Transverse colon (tissue), 4 donors: Measurements from ENCODE around the gene EEF2. TPM values are rescaled to one million over a fixed set of nuclear protein-coding genes. Genes with fewer than 3 reads are reported as not detected.
"Not testable (repeated sequence)": the region's sequence is repeated elsewhere in the genome, so short reads cannot be mapped to it uniquely, and the experiment has no call there.

Experiments
- DNase-seq: peaks from one replicate; pipeline ENCODE4 v3.0.0-alpha.2; 2019
- H3K27ac ChIP-seq, 4 donors: fragments of 200-600 bp; sonication (generic); 2 replicates each; pipeline ENCODE4 v1.5.1; 2016 to 2018; ENCODE audit warnings: inconsistent platforms in 4 of 4
- H3K27me3 ChIP-seq: fragments of 200-600 bp; sonication (generic); 2 replicates; pipeline ENCODE4 v1.5.1; 2017; ENCODE audit warnings: inconsistent platforms
- H3K36me3 ChIP-seq, 4 donors: fragments of 200-600 bp; sonication (generic); 2 replicates each; pipeline ENCODE4 v1.5.1; 2017 to 2019; ENCODE audit warnings: inconsistent platforms in 4 of 4
- H3K4me1 ChIP-seq, 4 donors: fragments of 200-600 bp; sonication (generic); 2 replicates each; pipeline ENCODE4 v1.5.1; 2017 to 2020; ENCODE audit warnings: inconsistent platforms in 4 of 4
- H3K4me3 ChIP-seq, 4 donors: fragments of 200-600 bp; sonication (generic); 1 replicate in 1 of 4; 2 replicates in 3 of 4; pipeline versions ENCODE4 v1.5.1 to v1.6.1; 2017 to 2019; ENCODE audit warnings: inconsistent platforms in 4 of 4
- H3K9me3 ChIP-seq, 2 donors: fragments of 200-600 bp; sonication (generic); 2 replicates each; pipeline ENCODE4 v1.5.1; 2017 to 2019; ENCODE audit warnings: inconsistent platforms in 2 of 2
- EP300 ChIP-seq: sonication (generic); formaldehyde crosslinking; IDR thresholded peaks from one replicate; pipeline ENCODE4 v1.6.1; 2017; ENCODE audit warnings: antibody characterized with exemption, low read depth
- POLR2A ChIP-seq: fragments of 450-650 bp; IDR thresholded peaks from one replicate; pipeline ENCODE4 v1.6.1; 2016; ENCODE audit warnings: antibody characterized with exemption, mild to moderate bottlenecking, moderate library complexity
- POLR2AphosphoS5 ChIP-seq, 3 donors: sonication (generic); formaldehyde crosslinking; IDR thresholded peaks; one replicate each; pipeline ENCODE4 v1.6.1; 2016; ENCODE audit warnings: antibody characterized with exemption in 3 of 3
- WGBS, 2 donors: methylation state at CpG; one replicate each; pipeline ENCODE4 v1.1.5; 2018; ENCODE audit warnings: low coverage in 1 of 2; 5-methylcytosine and 5-hydroxymethylcytosine counted together
- in situ Hi-C, 4 donors: fragments of 200-750 bp; cut with MboI; loops; one replicate each; pipeline versions ENCODE4 v1.15.0 to v1.15.1; 2017; ENCODE audit warnings: low sequenced_read_pairs in 3 of 4, low pct_ligation_motif_present in 1 of 4, low pct_unique_long_range_greater_than_20kb in 1 of 4
- intact Hi-C: fragments of 100-400 bp; cut with DNase I; formaldehyde crosslinking; loops from one replicate; pipeline ENCODE4 v1.15.1; 2023; ENCODE audit warnings: low total_unique reads
- total RNA-seq, 4 donors: library from RNA; depleted of rRNA; stranded (reverse); fragments of >200 nt; gene quantifications; one replicate each; pipeline ENCODE4 v1.1.0, GENCODE V29; 2016
- TF ChIP-seq, protein P1 (sequence below), 5 experiments: fragments of 200-600 bp in 3 of 5; fragments of 450-650 bp in 2 of 5; sonication (generic) in 3 of 5; IDR thresholded peaks; 1 replicate in 2 of 5; 2 replicates in 3 of 5; pipeline ENCODE4 v1.5.1; 2016 to 2017; ENCODE audit warnings: antibody characterized with exemption in 5 of 5, inconsistent platforms in 3 of 5, mild to moderate bottlenecking in 2 of 5, moderate library complexity in 1 of 5

The EEF2 gene
- total RNA-seq, 4 donors from 2014 or later = 1,013 to 1,686 (median 1,532) TPM

- 78 to 84% methylated on average over 7 to 11 of the region's 11 CpGs for WGBS, 2 donors
- H3K4me3 ChIP-seq = no peak overlapping the region
- TF ChIP-seq, protein P1, sequence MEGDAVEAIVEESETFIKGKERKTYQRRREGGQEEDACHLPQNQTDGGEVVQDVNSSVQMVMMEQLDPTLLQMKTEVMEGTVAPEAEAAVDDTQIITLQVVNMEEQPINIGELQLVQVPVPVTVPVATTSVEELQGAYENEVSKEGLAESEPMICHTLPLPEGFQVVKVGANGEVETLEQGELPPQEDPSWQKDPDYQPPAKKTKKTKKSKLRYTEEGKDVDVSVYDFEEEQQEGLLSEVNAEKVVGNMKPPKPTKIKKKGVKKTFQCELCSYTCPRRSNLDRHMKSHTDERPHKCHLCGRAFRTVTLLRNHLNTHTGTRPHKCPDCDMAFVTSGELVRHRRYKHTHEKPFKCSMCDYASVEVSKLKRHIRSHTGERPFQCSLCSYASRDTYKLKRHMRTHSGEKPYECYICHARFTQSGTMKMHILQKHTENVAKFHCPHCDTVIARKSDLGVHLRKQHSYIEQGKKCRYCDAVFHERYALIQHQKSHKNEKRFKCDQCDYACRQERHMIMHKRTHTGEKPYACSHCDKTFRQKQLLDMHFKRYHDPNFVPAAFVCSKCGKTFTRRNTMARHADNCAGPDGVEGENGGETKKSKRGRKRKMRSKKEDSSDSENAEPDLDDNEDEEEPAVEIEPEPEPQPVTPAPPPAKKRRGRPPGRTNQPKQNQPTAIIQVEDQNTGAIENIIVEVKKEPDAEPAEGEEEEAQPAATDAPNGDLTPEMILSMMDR (IDR thresholded peaks at IDR 0.05) = no peak
- no peak for TF ChIP-seq POLR2AphosphoS5 (IDR thresholded peaks at IDR 0.05)
- TF ChIP-seq EP300 = no peak
- TF ChIP-seq POLR2A = no peak
- H3K27me3 ChIP-seq = no peaks in the 10 kb centered on the region
- no peak for DNase-seq
- in situ Hi-C loops (no loop called here), intact Hi-C loops (no loop called here)
- no peaks in the 10 kb centered on the region for H3K9me3 ChIP-seq
- no peaks in the 10 kb centered on the region for H3K36me3 ChIP-seq
- no peak overlapping the region for H3K27ac ChIP-seq
- no peaks in the 10 kb centered on the region for H3K4me1 ChIP-seq
Measured at GRCh38 chr19:3944018-3944721, 41.1 kb downstream of the EEF2 start.

DNA sequence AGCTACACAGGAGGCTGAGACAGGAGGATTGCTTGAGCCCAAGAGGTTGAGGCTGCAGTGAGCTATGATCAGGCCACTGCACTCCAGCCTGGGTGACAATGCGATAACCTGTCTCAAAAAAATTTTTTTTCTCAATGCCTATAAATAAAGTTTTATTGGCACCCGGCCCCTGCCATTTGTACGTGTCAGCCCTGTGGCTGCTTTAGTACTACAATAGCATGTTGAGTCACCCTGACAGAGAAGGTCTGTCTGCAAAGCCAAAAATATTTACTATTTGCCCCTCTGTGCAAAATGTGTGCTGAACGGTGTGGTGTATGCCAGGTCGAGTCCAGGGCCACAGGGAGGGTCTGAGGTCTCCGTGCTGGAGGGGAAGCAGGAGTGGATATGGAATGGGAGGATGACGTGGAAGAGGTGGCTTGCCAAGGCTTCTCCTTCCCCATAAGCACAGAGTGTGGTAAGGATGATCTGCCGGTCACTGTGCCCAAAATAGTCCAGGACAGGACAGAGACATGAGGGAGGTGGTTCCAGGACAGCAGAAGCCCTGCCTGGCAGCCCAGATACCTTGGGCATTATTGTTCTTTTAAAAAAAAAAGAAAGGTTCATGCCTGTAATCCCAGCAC is 42.4 kb downstream of the EEF2 start:
- TF ChIP-seq POLR2AphosphoS5 (IDR thresholded peaks at IDR 0.05) (no peak), POLR2A (no peak), EP300 (no peak)
- TF ChIP-seq, protein P1 (IDR thresholded peaks at IDR 0.05) = no peak
- no peak for DNase-seq
- Histone ChIP-seq H3K4me3 (no peak overlapping the region), H3K9me3 (no peaks in the 10 kb centered on the region), H3K36me3 (no peaks in the 10 kb centered on the region), H3K4me1 (no peaks in the 10 kb centered on the region), H3K27ac (no peak overlapping the region), H3K27me3 (no peaks in the 10 kb centered on the region)
- intact Hi-C loops (no loop called here), in situ Hi-C loops (no loop called here)
- 73% methylated on average over 8 of the region's 8 CpGs; no CpG with 5 or more reads in 1 of the 2 donors for WGBS, 2 donors

- H3K27me3 ChIP-seq = peaks cover 16% of the 10 kb centered on the region
- H3K36me3 ChIP-seq, in situ Hi-C loops, intact Hi-C loops, DNase-seq, H3K4me1 ChIP-seq, H3K9me3 ChIP-seq, H3K4me3 ChIP-seq, H3K27ac ChIP-seq: not testable (repeated sequence)
- WGBS, 2 donors = 74 to 86% methylated on average over 3 to 21 of the region's 22 CpGs
Measured at GRCh38 chr19:3938300-3938950, 46.8 kb downstream of the EEF2 start.

DNA sequence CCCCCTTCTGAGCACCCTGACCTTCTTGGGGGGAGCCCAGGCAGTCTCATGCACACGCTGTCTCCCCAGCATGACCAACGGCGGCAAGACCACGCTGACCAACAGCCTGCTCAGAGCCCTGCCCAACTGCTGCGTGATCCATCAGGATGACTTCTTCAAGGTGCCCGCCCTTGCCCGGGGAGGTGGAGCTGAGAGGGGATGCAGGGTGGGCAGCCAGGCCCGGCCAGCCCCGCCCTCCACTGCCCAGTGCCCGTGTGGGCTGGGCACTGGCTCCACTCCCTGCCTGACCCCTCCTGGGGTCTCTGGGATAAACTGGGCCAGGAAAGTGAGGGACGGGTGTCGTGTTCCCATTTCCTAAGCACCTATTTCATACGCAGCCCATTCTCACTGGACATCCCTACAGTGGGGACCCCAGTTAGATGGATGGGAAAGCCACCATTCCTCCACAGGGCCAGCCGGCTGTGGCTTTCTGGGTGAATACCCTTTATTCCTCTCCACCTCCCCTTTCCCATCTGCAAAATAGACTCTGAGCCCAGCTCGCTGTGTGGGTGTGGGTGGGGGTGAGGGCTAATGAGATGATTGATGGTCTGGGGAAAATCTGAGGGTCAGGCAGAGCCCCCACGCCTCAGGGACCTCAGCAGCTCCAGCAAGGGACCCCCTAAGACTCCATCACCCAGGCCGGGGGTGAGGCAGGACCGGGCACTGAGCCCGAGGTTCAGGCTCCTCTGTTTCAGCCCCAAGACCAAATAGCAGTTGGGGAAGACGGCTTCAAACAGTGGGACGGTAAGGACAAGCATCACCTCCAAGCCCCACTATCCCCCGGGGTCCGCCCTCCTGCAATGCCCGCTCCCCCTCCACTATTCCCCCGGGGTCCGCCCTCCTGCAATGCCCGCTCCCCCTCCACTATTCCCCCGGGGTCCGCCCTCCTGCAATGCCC is 48.5 kb downstream of the EEF2 start:
- Histone ChIP-seq H3K9me3 (no peaks in the 10 kb centered on the region), H3K27me3 (peaks cover 32% of the 10 kb centered on the region), H3K4me3 (no peak overlapping the region), H3K36me3 (no peaks in the 10 kb centered on the region), H3K27ac (no peak overlapping the region), H3K4me1 (peaks cover 0 to 5% (median 0%) of the 10 kb centered on the region in 4 donors)
- TF ChIP-seq POLR2A (no peak), POLR2AphosphoS5 (IDR thresholded peaks at IDR 0.05) (no peak), EP300 (no peak)
- TF ChIP-seq, protein P1 (IDR thresholded peaks at IDR 0.05) = no peak
- 80% methylated on average over 24 of the region's 29 CpGs; no CpG with 5 or more reads in 1 of the 2 donors for WGBS, 2 donors
- in situ Hi-C loops = no loop called here
- no peak for DNase-seq
- intact Hi-C loops = no loop called here
